AG04449 (cell line): ENCODE data around the gene TPCN2.
"Not testable (repeated sequence)": the region's sequence is repeated elsewhere in the genome, so short reads cannot be mapped to it uniquely, and the experiment has no call there.

Experiments
- CTCF ChIA-PET: fragments of 350-600 bp; formaldehyde crosslinking; extraction: SDS; loops from one replicate; lab custom pipeline; 2021; ENCODE audit warnings: antibody characterized with exemption; lab: Yijun Ruan, JAX
- POLR2A ChIA-PET: fragments of 400-600, 350-600 bp; formaldehyde crosslinking; extraction: SDS; loops from one replicate; lab custom pipeline; 2020; ENCODE audit warnings: antibody characterized with exemption, inconsistent platforms; lab: Yijun Ruan, JAX
- DNase-seq: peaks from one replicate; pipeline ENCODE4 v3.0.0-alpha.2; 2010; ENCODE audit warnings: low read depth, low spot score
- H3K4me3 ChIP-seq: 2 replicates; pipeline ENCODE4 v1.5.1; 2011; ENCODE audit warnings: low read depth, mild to moderate bottlenecking, control low read depth, low read length
- CTCF ChIP-seq: IDR thresholded peaks from one replicate; pipeline ENCODE4 v1.5.1; 2011; ENCODE audit warnings: mild to moderate bottlenecking, moderate library complexity, low read length, control low read depth, inconsistent platforms; ENCODE audit not compliant: insufficient read depth; ENCODE audit errors: missing control alignments

The TPCN2 gene

GRCh38 chr11:69048694-69049489 is at the start of gene TPCN2:
TSS of gene TPCN2 (plus strand) at chr11:69048932. CDS start at chr11:69048998, 66 bp downstream.
- ChIA-PET POLR2A (interaction anchor here (0.6 to 1.0 kb wide), 3 partner anchors 8 to 38 kb away, joined by 3 to 4 read pairs (median 3); no protein-coding TSS in a partner anchor), CTCF (interaction anchor here (0.9 to 1.2 kb wide), 2 partner anchors 14 to 36 kb away, joined by 4 to 5 read pairs; partner anchors contain the start of gene MRGPRF)
- no peak for TF ChIP-seq CTCF
- DNase-seq, result peak; percentile 65
- peak within 1 kb of the TSS; percentile 80 for H3K4me3 ChIP-seq

- CTCF ChIA-PET, result interaction anchor here (1.0 to 4.6 kb wide), 4 partner anchors 9 to 45 kb away, joined by 3 to 37 read pairs (median 4); partner anchors contain the start of gene MRGPRF
- TF ChIP-seq CTCF, result no peak
- no peak overlapping the region for H3K4me3 ChIP-seq
- POLR2A ChIA-PET, result no interaction called here
- no peak for DNase-seq
Observed at GRCh38 chr11:68999093-68999747, 49.5 kb upstream of the TPCN2 start.

- CTCF ChIA-PET, result interaction anchor here (1.0 to 4.6 kb wide), 4 partner anchors 8 to 45 kb away, joined by 3 to 37 read pairs (median 4); partner anchors contain the start of gene MRGPRF
- H3K4me3 ChIP-seq, DNase-seq, POLR2A ChIA-PET: not testable (repeated sequence)
Observed at GRCh38 chr11:68999748-69000355, 48.9 kb upstream of the TPCN2 start.

GRCh38 chr11:69000391-69000790 is 48.3 kb upstream of the TPCN2 start:
- TF ChIP-seq CTCF, result no peak
- ChIA-PET POLR2A (interaction anchor here (2.2 kb wide), 1 partner anchor 11 kb away, joined by 10 read pairs; no protein-coding TSS in a partner anchor), CTCF (interaction anchor here (1.0 to 4.6 kb wide), 4 partner anchors 11 to 44 kb away, joined by 3 to 37 read pairs (median 6); partner anchors contain the start of genes MRGPRD and MRGPRF)
- no peak overlapping the region for H3K4me3 ChIP-seq
- no peak for DNase-seq

- peak; percentile 38 for DNase-seq
- H3K4me3 ChIP-seq, result no peak overlapping the region
- POLR2A ChIA-PET, result interaction anchor here (2.2 kb wide), 1 partner anchor 10 kb away, joined by 10 read pairs; no protein-coding TSS in a partner anchor
- TF ChIP-seq CTCF, result peak; percentile 59
- CTCF ChIA-PET, result interaction anchor here (0.8 to 4.6 kb wide), 7 partner anchors 11 to 203 kb away, joined by 3 to 37 read pairs (median 5); partner anchors contain the start of genes MRGPRD and MRGPRF
Observed at GRCh38 chr11:69000831-69001242, 47.9 kb upstream of the TPCN2 start.
